GM12891 (cell line): ENCODE measurements around the gene MGMT.

ENCODE experiments used
- POLR2A ChIP-seq: IDR thresholded peaks from 2 replicates; pipeline ENCODE4 v1.6.1; 2011; ENCODE audit warnings: low read depth, low read length, control low read depth
- POLR2AphosphoS5 ChIP-seq: IDR thresholded peaks from 2 replicates; pipeline ENCODE4 v1.6.1; 2011; ENCODE audit warnings: low read depth, low read length, control low read depth
- TAF1 ChIP-seq: IDR thresholded peaks from 2 replicates; pipeline ENCODE4 v1.6.1; 2011; ENCODE audit warnings: low read depth, low read length, control low read depth

DNA sequence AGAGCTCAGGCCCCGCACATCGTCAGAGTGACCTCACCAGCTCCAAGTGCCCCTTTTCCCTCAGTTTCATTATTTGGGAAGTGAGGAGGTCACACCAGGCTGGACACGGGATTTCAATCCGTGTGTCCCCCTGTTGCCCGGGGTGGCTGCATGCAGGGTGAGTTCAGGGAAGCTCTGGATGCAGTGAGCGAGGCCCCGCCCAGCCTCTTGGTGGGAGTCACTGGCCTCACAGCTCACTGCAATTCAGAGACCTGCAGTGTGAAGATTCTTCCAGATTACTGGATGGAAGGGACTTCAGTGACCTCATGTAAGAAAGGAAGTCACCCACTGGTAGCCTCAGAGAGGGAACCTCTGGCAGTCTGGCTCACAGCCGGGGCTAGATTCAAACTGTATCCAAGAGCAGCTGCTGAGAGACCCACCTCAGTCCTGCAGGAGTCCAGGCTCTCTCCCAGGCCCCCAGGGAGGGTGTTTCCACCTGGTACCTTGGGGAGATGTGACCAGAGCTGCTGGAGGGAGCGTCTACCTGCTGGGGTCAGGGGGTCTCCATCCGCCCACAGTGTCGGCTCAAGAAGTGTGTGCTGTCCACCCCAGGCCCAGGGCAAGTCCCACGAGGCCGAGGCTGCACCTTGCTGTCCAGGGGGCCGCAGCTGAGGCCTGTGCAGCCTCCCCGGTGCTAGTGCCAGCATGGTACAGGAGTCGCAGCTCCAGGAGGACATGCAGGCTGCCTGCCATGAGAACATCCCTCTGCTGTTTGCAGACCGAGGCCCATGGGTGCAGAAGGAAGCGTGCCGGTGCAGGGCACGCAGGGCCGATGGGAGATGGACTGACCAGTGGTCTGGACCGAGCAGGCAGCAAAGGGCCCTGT is 54.4 kb downstream of the MGMT start:
- TF ChIP-seq POLR2A (no peak), POLR2AphosphoS5 (no peak), TAF1 (no peak)
